ENCODE measurements around the gene BDNF.
"Not testable (repeated sequence)": the region's sequence is repeated elsewhere in the genome, so short reads cannot be mapped to it uniquely, and the experiment has no call there.

BDNF gene

GRCh38 chr11:27665508-27666101, 34.6 kb downstream of the BDNF start:
- DNase-seq: not testable (repeated sequence)

GRCh38 chr11:27663326-27663725, 36.9 kb downstream of the BDNF start:
- DNase-seq: no peak

- DNase-seq: no peak
Observed at GRCh38 chr11:27660171-27660570, 40.1 kb downstream of the BDNF start.

- DNase-seq: no peak
Observed at GRCh38 chr11:27658535-27659236, 41.6 kb downstream of the BDNF start.

- no peak for DNase-seq
Observed at GRCh38 chr11:27656806-27657483, 43.3 kb downstream of the BDNF start.

- no peak for DNase-seq
Observed at GRCh38 chr11:27656320-27656719, 43.9 kb downstream of the BDNF start.

- no peak for DNase-seq
Observed at GRCh38 chr11:27653990-27654758, 46.1 kb downstream of the BDNF start.

- no peak for DNase-seq
Observed at GRCh38 chr11:27651711-27652110, 48.5 kb downstream of the BDNF start.

- DNase-seq: no peak
Observed at GRCh38 chr11:27650988-27651387, 49.3 kb downstream of the BDNF start.

GRCh38 chr11:27649800-27650199, 50.5 kb downstream of the BDNF start:
- DNase-seq: no peak

GRCh38 chr11:27648840-27649239, 51.4 kb downstream of the BDNF start:
- no peak for DNase-seq

- no peak for DNase-seq
Observed at GRCh38 chr11:27646051-27646818, 54.0 kb downstream of the BDNF start.

GRCh38 chr11:27642954-27643353, 57.3 kb downstream of the BDNF start:
- no peak for DNase-seq

GRCh38 chr11:27640954-27641353, 59.3 kb downstream of the BDNF start:
- DNase-seq: no peak

- no peak for DNase-seq
Observed at GRCh38 chr11:27635567-27636037, 64.7 kb downstream of the BDNF start.

GRCh38 chr11:27634776-27635175, 65.5 kb downstream of the BDNF start:
- not testable (repeated sequence) for DNase-seq

GRCh38 chr11:27634282-27634681, 66.0 kb downstream of the BDNF start:
- DNase-seq: not testable (repeated sequence)

- not testable (repeated sequence) for DNase-seq
Observed at GRCh38 chr11:27629023-27629422, 71.2 kb downstream of the BDNF start.

- no peak for DNase-seq
Observed at GRCh38 chr11:27627979-27628378, 72.3 kb downstream of the BDNF start.

- no peak for DNase-seq
Observed at GRCh38 chr11:27626938-27627586, 73.2 kb downstream of the BDNF start.

Measured in hypothalamus (tissue), 51 donors.